OCI-LY1 (cell line): ENCODE data around the gene RFPL1.

Experiments
- H2AFZ ChIP-seq: fragments of 200-600 bp; sonication (generic), shearing (Covaris generic); 2 replicates; pipeline ENCODE4 v1.6.0; 2014; ENCODE audit warnings: antibody characterized with exemption, mild to moderate bottlenecking, low read length
- H3F3A ChIP-seq: fragments of 200-600 bp; sonication (generic), shearing (Covaris generic); 2 replicates; pipeline ENCODE4 v1.6.0; 2014; ENCODE audit warnings: mild to moderate bottlenecking, antibody characterized with exemption, low read length, moderate library complexity; ENCODE audit not compliant: insufficient read depth
- H3K27ac ChIP-seq: fragments of 200-600 bp; sonication (generic); 2 replicates; pipeline ENCODE4 v1.5.1; 2014; ENCODE audit warnings: low read length, mixed run types, mild to moderate bottlenecking, low read depth; ENCODE audit not compliant: poor library complexity, severe bottlenecking
- H3K27me3 ChIP-seq: fragments of 200-600 bp; sonication (generic); 2 replicates; pipeline ENCODE4 v1.6.0; 2014; ENCODE audit warnings: antibody characterized with exemption, mild to moderate bottlenecking, low read length, moderate library complexity; ENCODE audit not compliant: insufficient read depth
- H3K36me3 ChIP-seq: fragments of 200-600 bp; sonication (generic); 2 replicates; pipeline ENCODE4 v1.6.1; 2014; ENCODE audit warnings: mild to moderate bottlenecking, antibody characterized with exemption, low read length, moderate library complexity, mixed read lengths; ENCODE audit not compliant: insufficient read depth
- H3K4me1 ChIP-seq: fragments of 200-600 bp; sonication (generic); 2 replicates; pipeline ENCODE4 v1.5.1; 2014; ENCODE audit warnings: mild to moderate bottlenecking, low read length, moderate library complexity; ENCODE audit not compliant: insufficient read depth, severe bottlenecking
- H3K4me2 ChIP-seq: fragments of 200-600 bp; sonication (generic), shearing (Covaris generic); 2 replicates; pipeline ENCODE4 v1.6.1; 2014; ENCODE audit warnings: low read length
- H3K4me3 ChIP-seq: fragments of 200-600 bp; sonication (generic); 2 replicates; pipeline ENCODE4 v1.5.1; 2014; ENCODE audit warnings: low read length, low read depth, mild to moderate bottlenecking, mixed read lengths; ENCODE audit not compliant: poor library complexity, severe bottlenecking
- H3K79me2 ChIP-seq: fragments of 200-600 bp; shearing (Covaris generic); 2 replicates; pipeline ENCODE4 v1.6.1; 2016; ENCODE audit warnings: mixed run types, low read length, mixed read lengths; ENCODE audit not compliant: insufficient read depth
- H3K9ac ChIP-seq: fragments of 200-600 bp; sonication (generic), shearing (Covaris generic); 2 replicates; pipeline ENCODE4 v1.6.1; 2014; ENCODE audit warnings: mild to moderate bottlenecking, low read length, mixed read lengths
- H3K9me2 ChIP-seq: fragments of 200-600 bp; sonication (generic), shearing (Covaris generic); 2 replicates; pipeline ENCODE4 v1.6.1; 2014; ENCODE audit warnings: low read depth, mild to moderate bottlenecking, low read length, mixed read lengths
- H3K9me3 ChIP-seq: fragments of 200-600 bp; shearing (Covaris generic); 2 replicates; pipeline ENCODE4 v1.6.1; 2014; ENCODE audit warnings: low read length, mixed read lengths
- H4K20me1 ChIP-seq: fragments of 200-600 bp; sonication (generic), shearing (Covaris generic); 2 replicates; pipeline ENCODE4 v1.6.0; 2016; ENCODE audit warnings: mild to moderate bottlenecking, low read length; ENCODE audit not compliant: insufficient read depth
- EZH2 ChIP-seq: fragments of 200-600 bp; sonication (generic), shearing (Covaris generic); IDR thresholded peaks from 2 replicates; pipeline ENCODE4 v1.8.0; 2017; ENCODE audit warnings: borderline replicate concordance, mixed run types, mild to moderate bottlenecking, antibody characterized with exemption, low read length, moderate library complexity, mixed read lengths
- TF ChIP-seq, protein P1 (sequence below): fragments of 200-600 bp; sonication (generic), shearing (Covaris generic); IDR thresholded peaks from 2 replicates; pipeline ENCODE4 v1.5.1; 2017; ENCODE audit warnings: mild to moderate bottlenecking, antibody characterized with exemption, low read length, moderate library complexity, mixed read lengths

RFPL1 gene

DNA sequence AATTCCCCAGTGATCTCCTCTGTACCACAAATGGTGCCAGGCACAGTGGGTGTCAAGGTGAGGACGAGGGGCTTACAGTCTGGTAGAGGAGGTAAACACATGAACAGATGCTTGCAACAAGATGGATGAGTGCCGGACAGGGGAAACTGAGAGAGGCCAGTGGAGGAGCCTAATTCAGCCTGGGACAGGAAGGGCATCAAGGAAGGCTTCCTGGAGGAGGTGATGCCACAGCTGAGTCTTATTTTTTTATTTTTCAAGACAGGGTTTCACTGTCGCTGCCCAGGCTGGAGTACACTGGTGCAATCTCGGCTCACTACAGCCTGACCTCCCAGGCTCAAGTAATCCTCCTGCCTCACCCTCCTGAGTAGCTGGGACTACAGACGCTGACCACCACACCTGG is 22.9 kb downstream of the RFPL1 start:
- Histone ChIP-seq H3K4me3 (no peak overlapping the region), H3K9me3 (no peaks in the 10 kb centered on the region), H3K9me2 (no peaks in the 10 kb centered on the region), H3K9ac (no peak overlapping the region), H3K27me3 (no peaks in the 10 kb centered on the region), H3F3A (no peaks in the 10 kb centered on the region), H3K79me2 (no peaks in the 10 kb centered on the region), H4K20me1 (no peaks in the 10 kb centered on the region), H3K4me2 (no peak overlapping the region), H3K27ac (no peak overlapping the region), H3K4me1 (no peaks in the 10 kb centered on the region), H3K36me3 (no peaks in the 10 kb centered on the region), H2AFZ (no peak overlapping the region)
- TF ChIP-seq EZH2: no peak
- TF ChIP-seq, protein P1, sequence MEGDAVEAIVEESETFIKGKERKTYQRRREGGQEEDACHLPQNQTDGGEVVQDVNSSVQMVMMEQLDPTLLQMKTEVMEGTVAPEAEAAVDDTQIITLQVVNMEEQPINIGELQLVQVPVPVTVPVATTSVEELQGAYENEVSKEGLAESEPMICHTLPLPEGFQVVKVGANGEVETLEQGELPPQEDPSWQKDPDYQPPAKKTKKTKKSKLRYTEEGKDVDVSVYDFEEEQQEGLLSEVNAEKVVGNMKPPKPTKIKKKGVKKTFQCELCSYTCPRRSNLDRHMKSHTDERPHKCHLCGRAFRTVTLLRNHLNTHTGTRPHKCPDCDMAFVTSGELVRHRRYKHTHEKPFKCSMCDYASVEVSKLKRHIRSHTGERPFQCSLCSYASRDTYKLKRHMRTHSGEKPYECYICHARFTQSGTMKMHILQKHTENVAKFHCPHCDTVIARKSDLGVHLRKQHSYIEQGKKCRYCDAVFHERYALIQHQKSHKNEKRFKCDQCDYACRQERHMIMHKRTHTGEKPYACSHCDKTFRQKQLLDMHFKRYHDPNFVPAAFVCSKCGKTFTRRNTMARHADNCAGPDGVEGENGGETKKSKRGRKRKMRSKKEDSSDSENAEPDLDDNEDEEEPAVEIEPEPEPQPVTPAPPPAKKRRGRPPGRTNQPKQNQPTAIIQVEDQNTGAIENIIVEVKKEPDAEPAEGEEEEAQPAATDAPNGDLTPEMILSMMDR: no peak

DNA sequence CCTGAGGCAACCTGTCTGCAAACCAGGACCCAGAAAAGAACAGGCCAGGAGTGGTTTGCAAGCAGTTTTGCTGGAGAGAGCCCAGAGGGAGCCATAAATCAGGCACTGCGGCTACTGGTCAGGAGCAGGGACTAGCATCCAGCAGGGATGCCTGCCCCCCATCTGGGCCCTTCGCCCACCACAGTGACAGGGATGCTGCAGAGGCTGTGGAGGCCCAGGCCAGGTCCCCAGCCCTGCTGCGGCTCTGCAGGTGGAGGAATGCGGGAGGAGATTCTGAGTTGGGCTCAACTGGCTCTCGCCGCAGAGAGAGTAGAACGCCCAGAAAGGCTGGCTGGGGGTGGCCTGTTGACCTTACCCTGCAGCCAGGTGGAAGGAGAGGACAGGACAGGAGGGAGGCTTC is 25.2 kb downstream of the RFPL1 start:
- H3F3A ChIP-seq: no peaks in the 10 kb centered on the region

DNA sequence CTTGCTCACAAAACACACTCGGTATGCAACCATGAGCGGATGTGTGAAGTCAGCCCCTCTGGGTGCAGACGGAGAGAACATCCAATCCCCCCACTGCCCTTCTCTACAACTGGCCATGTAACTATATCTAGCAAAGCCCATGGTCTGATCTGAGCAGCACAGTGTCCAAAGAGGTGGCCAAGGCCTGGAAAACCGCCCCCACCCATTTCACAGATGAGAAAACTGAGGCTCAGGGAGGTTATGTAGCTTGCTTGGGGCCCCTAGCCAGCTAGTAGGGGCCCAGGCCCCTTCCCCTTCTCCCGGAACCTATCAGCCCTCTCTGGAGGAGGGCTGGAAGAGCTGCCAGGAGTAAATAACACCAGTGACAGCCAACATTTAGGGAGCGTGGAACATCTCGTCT is 26.2 kb downstream of the RFPL1 start:
- H3K4me3 ChIP-seq: no peak overlapping the region

More for the DNA sequence above, 25.2 kb downstream of the RFPL1 start:
- Histone ChIP-seq H3K9ac (no peak overlapping the region), H3K27me3 (no peaks in the 10 kb centered on the region), H3K9me3 (no peaks in the 10 kb centered on the region), H2AFZ (no peak overlapping the region), H3K79me2 (no peaks in the 10 kb centered on the region), H3K9me2 (no peaks in the 10 kb centered on the region), H3K27ac (no peak overlapping the region), H3K4me1 (no peaks in the 10 kb centered on the region), H3K4me3 (no peak overlapping the region), H3K4me2 (no peak overlapping the region), H4K20me1 (no peaks in the 10 kb centered on the region), H3K36me3 (no peaks in the 10 kb centered on the region)
- no peak for TF ChIP-seq EZH2
- TF ChIP-seq, protein P1: no peak

More for the DNA sequence above, 26.2 kb downstream of the RFPL1 start:
- Histone ChIP-seq H3K27me3 (no peaks in the 10 kb centered on the region), H3K9me2 (no peaks in the 10 kb centered on the region), H4K20me1 (no peaks in the 10 kb centered on the region), H3K9ac (no peak overlapping the region), H3K27ac (no peak overlapping the region), H2AFZ (no peak overlapping the region), H3K9me3 (no peaks in the 10 kb centered on the region), H3K36me3 (no peaks in the 10 kb centered on the region), H3K4me1 (no peaks in the 10 kb centered on the region), H3K4me2 (no peak overlapping the region), H3F3A (no peaks in the 10 kb centered on the region), H3K79me2 (no peaks in the 10 kb centered on the region)
- TF ChIP-seq EZH2: no peak
- TF ChIP-seq, protein P1: no peak
